GM21723 (cell line): ENCODE data around the gene KLC4.
A peak's percentile ranks its signal among the peaks of the same experiment; 100 is the strongest.
"Not testable (repeated sequence)": the region's sequence is repeated elsewhere in the genome, so short reads cannot be mapped to it uniquely, and the experiment has no call there.

Experiments used
- ATAC-seq: cut with Tn5 transposase; IDR thresholded peaks from one replicate; pipeline ENCODE4 v1.9.1; 2021; ENCODE audit warnings: mild to moderate bottlenecking, moderate library complexity; ENCODE audit not compliant: unreplicated experiment

Gene KLC4

GRCh38 chr6:43035495-43036194, 23.8 kb upstream of the KLC4 start:
- ATAC-seq, result no peak

GRCh38 chr6:43036712-43037111, 22.7 kb upstream of the KLC4 start:
- ATAC-seq, result no peak

- no peak for ATAC-seq
Observed at GRCh38 chr6:43037197-43037596, 22.2 kb upstream of the KLC4 start.

DNA sequence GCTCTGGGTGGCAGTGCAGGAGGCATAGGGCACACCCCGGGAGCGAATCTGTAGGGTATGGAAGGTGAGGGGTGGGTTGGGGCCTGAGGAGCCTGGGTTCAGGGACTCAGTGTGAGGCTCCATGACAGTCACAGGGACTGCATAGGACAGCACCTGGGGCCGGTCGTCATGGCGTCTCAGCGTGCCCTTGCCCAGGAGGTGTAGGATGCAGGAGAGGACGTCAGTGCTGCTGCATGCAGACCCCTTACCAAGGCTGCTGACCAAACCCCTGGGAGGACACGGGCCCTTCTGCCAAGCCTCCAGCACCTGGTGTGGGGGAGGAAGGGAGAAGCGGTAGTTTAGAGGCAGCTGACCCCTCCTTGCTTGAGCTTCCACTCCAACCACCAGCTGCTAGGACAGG, 21.7 kb upstream of the KLC4 start:
- no peak for ATAC-seq

DNA sequence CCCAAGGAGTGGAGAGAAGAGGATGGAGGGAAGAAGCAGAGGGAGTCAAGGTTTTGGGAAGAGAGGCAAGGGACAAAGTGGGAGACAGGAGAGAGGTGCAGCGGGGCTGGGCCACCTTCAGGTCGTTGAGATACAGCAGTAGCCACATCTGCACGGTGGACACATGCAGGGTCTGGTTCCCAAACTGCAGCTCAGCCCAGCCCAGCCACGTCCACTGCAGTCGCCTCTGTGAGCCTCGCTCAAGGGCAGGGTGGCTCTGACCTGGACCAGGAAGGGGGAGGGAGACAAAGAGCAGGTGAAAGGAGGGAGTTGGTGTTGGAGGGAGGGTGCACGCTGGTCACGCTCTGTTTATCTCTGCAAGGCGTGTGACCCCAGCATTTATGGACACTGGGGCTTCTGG, 20.7 kb upstream of the KLC4 start:
- no peak for ATAC-seq

DNA sequence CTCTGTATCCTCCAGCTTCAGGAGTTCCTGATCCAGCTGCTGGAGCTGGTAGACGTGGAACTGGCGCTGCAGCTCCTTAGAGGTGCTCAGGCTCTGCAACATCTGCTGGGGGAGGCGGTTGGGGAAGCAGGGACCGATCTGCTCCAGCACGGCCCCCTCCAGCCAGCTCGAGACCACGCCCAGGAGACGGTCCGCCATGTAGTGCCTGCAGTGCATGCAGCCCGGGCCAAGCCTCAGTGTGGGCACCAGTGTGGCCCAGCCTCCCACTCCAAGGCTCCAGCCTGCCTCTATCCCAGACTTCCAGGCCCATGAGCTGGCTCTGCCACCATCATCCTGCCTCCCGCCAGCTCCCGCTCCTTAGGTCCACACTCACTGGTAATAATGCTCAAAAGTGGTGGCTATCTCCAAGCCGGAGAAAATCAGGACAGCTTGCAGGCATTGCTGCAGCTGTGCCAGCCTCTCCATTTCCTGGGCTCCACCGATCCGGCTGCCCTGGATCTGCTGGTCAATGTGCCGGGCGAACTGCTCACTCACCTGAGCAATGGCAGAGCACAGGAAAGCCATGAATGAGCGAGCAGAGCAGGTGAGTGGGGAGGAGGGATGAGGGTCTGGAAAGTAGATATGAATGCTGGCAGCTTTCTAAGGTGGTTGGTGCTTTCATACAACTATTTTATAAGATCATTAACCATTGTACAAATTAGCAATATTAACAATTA, 18.7 kb upstream of the KLC4 start:
- no peak for ATAC-seq

DNA sequence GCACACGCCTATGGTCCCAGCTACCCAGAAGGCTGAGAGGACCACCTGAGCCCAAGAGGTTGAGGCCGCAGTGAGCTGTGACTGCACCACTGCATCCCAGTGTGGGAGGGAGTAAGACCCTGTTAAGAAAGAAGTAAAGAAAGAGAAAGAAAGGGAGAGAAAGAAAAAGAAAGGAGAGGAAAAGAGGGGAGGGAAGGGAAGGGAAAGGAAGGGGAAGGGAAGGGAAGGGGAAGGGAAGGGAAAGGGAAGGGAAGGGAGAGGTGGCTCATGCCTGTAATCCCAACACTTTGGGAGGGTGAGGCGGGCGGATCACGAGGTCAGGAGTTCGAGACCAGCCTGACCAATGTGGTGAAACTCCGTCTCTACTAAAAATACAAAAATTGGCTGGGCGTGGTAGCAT, 18.0 kb upstream of the KLC4 start:
- ATAC-seq, result not testable (repeated sequence)

DNA sequence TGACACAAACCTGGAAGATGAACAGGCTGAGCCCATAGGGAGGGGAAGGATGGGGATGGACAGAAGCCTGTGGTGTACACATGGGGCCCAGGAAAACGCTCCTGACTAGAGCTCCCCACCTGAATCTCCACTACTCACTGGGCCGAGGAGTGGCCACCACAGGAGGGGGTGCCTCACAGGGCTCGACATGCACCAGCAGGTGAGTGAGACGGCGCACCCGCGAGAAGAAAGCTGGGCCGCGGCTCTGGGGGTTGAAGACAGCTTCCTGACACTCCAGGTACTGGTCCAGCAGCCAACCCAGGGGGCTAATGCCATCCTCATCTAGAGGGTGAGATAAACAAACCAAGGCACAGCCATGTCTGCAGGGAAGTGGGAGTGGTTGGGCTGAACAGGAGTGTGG, 16.1 kb upstream of the KLC4 start:
- no peak for ATAC-seq

DNA sequence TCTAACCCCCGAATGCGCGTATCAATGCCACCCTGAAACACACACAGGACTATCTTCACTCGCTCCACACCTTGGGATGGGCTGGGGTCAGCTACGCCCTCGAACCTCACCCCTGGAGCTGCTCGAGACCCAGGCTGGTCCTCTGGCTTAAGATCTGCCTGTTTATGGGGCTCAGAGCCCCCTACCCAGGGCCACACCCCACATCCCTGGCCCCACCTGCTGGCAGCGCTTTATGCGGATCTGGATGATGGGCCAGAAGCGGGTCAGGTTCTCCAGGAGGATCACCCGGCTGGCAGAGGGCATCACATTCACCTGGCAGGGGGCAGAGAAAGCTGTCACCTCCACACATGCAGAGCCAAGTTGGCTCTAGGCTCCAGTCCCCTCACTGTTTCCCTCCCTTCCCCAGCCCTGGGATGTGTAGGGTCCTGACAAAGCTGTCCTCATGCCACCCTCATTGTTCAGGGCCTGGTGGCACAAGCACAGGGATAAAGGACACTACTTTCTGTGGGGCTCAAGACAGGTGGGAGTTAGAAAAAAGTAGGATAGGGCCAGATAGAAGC, 14.0 kb upstream of the KLC4 start:
- ATAC-seq, result no peak

DNA sequence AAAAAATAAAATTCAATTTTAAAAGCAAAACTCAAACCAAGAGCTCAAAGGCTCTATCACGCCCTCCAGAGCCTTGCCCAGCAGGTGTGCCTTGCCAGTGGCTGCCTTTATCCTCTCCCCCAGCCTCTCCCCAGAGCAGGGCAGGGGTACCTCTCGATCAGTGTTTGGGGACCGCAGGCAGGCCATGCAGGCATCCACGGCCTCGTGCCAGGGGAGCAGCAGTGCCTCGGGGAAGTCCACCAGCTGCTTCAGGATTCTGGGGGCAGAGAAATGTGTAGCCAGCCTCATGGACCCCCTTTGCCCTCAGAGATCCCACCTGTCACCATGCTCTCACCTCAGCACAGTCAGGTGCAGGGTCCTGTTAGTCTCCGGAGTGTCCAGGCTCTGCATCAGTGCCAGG, 11.4 kb upstream of the KLC4 start:
- no peak for ATAC-seq

DNA sequence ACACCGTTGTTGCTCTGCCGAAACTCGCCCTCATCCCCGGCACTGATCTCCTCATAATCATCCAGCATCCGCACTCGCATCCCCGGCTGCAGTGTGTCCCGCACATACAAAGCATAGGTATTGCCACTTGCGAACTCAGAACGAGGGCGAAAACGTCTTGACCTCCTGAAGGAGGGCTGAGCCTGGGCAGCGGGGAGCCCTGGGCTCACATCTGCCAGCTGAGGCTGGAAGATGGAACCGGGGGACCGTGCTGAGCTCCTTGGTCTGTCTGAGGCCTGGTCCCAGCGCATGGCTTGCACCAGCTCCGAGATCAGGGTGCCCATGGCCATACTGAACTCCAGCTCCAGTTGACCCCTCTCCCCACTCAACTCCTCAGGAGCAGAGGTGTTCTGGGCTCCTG, 8.4 kb upstream of the KLC4 start:
- no peak for ATAC-seq

DNA sequence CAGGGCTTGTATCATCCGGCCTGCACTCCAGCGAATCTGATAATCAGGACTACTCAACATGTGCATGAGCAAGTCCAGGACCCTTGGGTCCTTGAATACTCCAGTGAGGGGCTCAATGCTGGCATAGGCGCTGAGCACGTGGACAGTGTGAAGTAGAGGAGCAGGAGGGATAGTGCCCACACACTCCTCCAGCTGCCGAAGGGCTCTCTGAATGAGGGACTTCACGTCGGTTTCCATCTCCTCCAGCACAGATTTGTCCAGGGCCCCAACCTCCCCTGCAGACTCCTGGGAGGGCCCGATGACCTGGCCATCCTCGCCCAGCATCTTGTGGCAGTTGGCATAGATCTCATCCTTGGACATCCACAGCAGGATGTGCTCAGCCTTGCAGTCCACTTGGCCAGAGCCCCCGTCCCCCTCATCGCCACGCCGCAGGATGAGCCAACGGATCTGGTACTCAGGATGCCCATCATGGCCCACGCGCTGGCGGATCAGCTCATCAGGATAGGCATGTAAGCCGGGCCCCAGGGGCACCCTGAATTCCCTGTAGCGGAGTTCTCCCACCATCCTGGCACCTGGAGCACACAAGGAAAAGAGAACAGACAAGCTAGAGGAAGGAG, 7.1 kb upstream of the KLC4 start:
- no peak for ATAC-seq

GRCh38 chr6:43052842-43053544, 6.4 kb upstream of the KLC4 start:
- ATAC-seq, result peak; percentile 29

DNA sequence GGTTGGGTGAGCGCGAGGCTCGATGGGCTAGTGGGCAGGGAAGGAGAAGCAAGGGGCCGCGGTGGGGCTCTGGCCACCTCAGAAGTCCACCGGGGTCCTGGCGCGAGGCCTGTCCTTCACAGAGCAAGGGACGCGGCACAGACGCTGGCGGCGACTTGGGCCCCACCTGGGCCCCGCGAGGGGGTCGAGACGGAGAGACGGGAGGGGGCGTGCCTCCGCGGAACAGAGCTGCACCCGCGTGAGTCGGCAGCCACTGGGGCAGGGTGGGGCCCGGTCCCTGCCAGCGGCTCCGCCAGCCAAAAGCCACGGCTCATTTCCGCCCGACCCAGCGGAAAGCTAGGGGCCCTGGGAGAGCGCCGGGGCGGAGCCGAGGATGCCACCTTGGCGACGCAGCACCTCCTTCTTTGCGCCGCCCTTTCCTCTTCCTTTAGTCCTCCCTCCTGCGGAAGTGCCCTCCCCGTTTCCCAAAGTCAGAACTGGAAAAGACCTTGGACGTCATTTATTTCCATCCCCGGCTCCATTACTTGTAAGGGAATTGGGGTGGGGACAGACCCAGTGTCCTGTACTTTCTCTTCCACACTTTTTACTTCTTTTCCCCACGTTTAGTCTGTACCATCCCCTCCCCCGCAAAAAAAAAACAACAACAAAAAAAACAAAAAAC, 5.8 kb upstream of the KLC4 start, which contains the start of gene CUL7:
TSS of gene CUL7 (minus strand) at position 307 of the 661 bp plus-strand sequence. CDS start 1,063 bp downstream, outside the sequence.
- ATAC-seq, result peak; percentile 90

- ATAC-seq, result no peak
Observed at GRCh38 chr6:43054206-43054943, 5.1 kb upstream of the KLC4 start.

- no peak for ATAC-seq
Observed at GRCh38 chr6:43055966-43056365, 3.5 kb upstream of the KLC4 start.

DNA sequence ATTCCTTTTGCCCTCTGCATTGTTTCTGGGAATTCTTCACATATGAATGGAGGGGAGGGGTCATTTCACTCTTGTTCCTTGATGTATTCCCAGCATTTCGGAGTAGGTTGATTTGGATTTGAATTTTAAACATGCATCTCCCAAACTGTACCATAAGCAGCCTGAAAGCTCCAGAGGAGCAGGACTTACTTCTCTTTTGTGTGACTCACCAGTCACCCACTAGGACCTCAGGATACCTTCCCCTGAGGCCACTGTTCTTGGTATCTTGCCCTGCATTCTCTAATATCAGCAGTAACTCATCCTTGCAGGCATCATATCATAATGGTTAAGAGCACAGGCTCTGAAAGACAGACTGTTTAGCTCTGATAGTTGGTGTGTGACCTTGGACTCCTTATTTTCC, 900 bp upstream of the KLC4 start:
- ATAC-seq, result no peak

DNA sequence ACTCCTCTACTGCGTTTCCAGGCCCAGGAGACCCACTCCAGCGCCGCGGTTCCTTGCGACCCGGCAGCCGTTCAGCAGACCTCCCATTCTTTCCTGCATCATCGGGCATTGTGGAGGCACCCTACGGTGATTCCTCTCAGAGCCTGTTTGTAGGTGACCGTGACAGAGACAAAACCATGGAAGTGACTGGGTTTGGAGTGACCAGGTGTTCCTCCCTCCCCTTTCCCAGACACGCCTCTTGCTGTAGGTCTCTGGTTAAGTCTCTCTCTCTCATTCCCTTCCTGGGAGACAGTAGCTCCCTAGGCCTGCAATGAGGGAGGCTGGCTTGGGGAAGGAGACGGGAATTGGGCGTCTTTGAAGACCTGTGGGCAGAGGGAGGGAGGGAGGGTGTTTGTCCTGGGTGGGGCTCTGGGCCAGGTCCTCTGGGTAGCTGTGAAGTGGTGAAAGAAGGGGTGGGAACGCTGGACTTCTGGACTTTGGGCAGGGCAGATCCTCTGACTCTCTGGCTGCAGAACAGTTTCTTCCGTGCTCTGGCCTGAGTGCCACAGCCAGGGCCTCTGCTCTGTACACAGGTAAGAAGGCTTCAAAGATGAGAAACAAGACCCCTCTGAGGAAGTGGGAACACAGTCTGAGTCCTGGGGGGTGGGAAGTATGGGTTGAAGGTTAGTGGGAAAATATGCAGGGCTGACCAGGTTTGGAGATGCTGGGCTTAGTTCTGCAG, 763 bp downstream of the KLC4 start:
- ATAC-seq, result no peak
